Raji (cell line): ENCODE data around the gene SLAIN2.

Experiments
- POLR2A ChIP-seq: IDR thresholded peaks from 2 replicates; pipeline ENCODE4 v1.6.1; 2011; ENCODE audit warnings: low read depth, low read length, control low read depth; ENCODE audit not compliant: insufficient read depth

SLAIN2 gene

DNA sequence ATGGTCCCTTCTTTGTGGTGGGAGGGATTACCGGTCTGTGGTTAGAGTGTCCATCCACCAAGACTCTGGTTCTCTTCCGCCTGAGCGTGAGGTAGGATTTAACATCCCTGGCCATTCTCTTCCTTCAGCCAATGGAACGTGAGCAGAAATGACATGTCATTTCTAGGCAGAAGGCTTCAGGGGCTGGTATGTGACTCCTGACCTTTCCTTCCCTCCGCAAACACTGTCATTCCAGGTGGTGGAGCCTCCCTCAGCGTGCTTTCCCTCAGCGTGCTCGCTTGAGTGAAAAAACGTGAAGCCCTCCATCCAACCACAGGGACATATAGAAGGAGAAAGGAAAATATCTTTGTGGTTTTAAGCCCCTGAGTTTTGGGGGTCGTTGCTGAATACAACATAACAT, 107.8 kb downstream of the SLAIN2 start:
- TF ChIP-seq POLR2A, result no peak

DNA sequence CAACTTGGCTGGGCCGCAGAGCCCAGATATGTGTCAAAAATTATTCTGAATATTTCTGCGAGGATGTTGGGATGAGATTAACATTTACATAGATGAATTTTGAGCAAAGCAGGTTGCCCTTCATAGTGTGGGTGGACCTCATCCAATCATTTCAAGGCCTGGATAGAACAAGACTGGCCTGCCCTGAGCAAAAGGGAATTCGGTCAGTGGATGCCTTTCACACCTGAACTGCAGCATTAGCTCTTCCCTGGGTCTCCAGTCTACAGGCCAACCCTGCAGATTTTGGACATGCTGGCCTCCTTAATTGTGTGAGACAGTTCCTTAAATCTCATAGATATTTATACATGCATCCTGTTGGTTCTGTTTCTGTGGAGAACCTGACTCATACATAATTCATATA, 109.4 kb downstream of the SLAIN2 start:
- TF ChIP-seq POLR2A, result no peak

DNA sequence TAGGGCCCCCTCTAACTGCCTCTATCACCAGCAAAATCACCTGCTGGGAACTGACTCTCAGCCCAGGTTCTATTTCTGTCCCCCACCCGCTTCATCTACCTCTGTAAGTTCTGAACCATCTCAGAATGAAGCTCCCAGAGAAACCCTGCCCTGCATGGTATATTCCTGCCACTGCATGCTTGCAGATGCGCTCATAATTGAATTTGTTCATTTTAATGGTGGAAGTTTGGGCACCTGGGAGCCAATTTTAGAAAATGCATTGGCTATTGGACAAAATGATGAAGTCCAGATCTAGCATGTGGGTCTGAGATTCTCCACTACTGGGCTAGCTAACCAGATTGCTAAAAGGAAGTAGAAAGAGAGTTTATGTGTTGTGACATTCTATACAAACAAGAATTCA, 113.3 kb downstream of the SLAIN2 start:
- TF ChIP-seq POLR2A, result no peak

DNA sequence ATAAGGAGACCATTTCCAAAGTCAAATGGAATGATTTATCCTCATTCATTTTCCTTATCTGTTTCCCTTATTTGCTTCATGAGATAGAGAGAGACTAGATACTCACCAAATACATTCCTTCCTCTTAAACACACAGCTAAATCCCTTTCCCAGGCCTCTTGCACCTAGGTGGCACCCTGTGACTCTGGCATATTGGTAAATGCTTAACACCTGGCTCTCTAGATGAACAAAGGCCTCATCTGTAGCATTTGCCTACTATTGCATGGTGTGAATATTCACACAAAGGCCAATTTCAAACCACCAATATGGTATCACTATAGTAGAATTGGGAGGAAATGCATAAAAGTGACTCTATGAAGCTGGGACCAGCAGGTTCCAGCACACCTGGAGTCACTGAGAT, 119.7 kb downstream of the SLAIN2 start:
- no peak for TF ChIP-seq POLR2A

DNA sequence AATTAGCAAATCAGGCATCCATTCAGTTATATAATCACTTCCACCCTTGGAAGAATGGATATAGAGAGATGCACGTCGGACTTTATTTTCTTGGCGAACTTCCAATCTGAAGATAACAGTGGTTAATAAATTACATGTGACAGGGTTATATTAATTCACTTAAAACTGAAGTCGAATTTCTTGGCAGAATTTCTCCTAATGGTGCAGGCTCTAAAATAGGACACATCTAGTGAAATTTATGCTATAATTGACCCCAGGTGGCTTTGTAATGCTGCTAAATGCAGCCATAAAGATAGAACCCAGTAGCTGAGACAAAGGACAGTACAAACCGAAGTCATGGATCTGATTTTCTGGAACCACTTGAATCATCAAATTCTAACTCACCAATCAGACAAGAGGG, 121.0 kb downstream of the SLAIN2 start:
- TF ChIP-seq POLR2A, result no peak

DNA sequence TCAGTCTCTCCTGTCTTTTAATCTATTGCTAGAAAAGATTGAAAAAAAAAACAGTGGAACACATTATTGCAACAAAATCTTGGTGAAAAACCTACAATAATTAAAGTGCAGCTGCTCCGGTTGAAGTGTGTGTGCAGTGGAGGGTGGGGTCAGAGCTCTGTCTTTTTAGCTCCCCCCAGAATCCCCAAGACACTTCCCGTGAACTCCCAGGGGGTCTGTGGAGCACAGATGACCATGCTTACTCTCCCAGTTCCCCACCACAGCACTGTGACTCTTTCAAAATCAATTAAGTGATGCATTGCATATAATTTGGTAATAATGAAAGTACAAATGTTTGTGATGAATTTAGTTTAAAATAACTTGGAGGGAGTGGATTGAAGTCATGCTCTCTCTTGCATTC, 126.1 kb downstream of the SLAIN2 start:
- TF ChIP-seq POLR2A, result no peak

DNA sequence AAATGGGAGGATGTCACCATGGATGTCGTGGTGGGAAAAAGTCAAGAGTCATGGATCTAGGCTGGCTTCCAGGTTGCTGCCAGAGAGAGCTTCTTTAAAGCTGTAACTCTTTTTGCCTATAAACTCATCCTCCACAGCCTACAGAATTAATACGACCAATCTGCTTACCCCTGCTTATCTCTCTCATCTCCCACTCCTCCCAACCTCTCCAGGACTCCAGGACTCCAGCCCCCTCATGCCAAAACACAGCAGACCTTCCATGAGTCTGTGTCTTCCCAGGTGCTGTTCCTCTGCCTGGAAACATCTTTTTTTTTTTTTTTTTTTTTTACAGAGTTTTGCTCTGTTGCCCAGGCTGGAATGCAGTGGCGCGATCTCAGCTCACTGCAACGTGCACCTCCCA, 126.6 kb downstream of the SLAIN2 start:
- no peak for TF ChIP-seq POLR2A

DNA sequence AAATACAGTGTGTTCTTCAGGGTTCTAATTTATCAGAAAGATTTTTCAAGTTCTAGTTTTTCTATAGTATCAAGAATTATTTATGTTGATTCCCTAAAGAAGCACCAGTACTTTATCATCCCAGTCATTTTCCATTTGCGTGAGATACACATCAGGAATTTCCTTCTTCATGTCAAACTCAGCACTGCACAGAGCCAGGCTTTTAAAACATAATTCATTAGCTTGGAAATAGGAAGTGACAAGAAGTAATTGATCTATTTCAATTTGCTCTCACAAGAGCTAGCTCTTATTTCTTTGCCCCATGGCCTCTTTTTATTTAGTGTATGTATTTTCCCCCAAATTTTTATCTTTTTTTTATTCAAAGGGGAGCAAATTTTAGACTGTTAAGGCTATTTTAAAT, 128.8 kb downstream of the SLAIN2 start:
- no peak for TF ChIP-seq POLR2A

DNA sequence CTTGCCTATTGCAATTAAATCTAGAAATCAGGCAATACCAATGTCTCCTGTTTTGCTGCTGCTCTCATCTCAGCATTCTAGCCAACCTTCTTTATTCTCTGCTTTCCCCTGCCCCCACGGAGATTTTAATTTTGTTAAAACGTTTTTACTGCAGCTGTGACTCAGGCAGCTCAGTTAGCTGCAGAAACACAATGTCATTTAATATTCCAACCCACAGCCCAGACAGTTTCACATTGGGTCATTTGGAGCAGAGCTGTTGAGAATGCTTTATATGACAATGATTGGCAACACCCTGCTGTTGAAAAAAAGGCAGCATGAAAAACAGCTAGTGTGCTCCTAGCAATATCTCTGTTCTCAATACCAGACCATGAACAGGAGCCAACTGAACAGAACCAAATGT, 129.2 kb downstream of the SLAIN2 start:
- TF ChIP-seq POLR2A, result no peak

DNA sequence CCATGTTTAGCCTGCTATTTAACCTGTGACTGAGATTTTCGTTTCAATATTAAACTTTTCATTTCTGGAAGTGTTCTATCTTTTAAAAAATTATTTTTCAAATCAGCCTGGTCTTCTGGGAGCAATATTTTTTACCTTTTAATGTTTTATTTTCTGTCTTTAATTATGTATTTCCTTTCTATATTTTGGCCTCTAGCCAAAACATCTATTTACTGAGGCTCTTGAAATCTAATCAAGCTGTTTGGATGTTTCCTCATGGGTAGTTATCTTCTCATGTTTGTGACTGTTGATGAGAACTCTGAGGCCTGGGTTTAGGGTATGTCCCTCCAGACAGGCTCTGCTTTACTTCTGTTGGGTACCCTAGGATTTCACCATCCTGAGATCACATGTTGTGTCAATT, 131.5 kb downstream of the SLAIN2 start:
- no peak for TF ChIP-seq POLR2A

DNA sequence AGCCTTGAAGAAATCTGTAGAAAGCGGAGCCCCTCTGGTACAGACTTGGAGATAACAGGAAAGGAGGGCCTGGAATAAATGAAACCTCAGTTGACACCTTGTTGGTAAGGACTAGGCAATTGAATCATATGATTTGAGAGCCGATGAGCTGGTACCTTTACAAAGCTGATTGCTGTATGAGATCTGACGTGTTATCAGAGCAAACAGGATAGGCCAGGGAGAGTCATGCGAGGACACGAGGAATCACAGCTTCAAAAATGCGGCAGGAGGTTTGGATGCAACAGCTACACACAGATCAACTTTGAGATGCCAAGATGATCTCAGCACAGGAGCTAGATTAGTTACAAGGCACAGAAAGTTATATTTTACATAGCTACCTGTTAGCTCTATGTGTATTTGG, 134.4 kb downstream of the SLAIN2 start:
- no peak for TF ChIP-seq POLR2A
